PFSK-1 (cell line): ENCODE measurements around the gene MIA.

ENCODE experiments used
- POLR2AphosphoS5 ChIP-seq: IDR thresholded peaks from 2 replicates; pipeline ENCODE4 v1.6.1; 2012; ENCODE audit warnings: low read depth, mild to moderate bottlenecking, control low read depth, low read length, moderate library complexity
- SIN3A ChIP-seq: IDR thresholded peaks from 2 replicates; pipeline ENCODE4 v1.6.1; 2012; ENCODE audit warnings: mild to moderate bottlenecking, low read length, moderate library complexity, borderline replicate concordance; ENCODE audit not compliant: insufficient read depth
- TAF1 ChIP-seq: IDR thresholded peaks from 2 replicates; pipeline ENCODE4 v1.6.1; 2012; ENCODE audit warnings: low read length, control low read depth, borderline replicate concordance; ENCODE audit not compliant: insufficient read depth

DNA sequence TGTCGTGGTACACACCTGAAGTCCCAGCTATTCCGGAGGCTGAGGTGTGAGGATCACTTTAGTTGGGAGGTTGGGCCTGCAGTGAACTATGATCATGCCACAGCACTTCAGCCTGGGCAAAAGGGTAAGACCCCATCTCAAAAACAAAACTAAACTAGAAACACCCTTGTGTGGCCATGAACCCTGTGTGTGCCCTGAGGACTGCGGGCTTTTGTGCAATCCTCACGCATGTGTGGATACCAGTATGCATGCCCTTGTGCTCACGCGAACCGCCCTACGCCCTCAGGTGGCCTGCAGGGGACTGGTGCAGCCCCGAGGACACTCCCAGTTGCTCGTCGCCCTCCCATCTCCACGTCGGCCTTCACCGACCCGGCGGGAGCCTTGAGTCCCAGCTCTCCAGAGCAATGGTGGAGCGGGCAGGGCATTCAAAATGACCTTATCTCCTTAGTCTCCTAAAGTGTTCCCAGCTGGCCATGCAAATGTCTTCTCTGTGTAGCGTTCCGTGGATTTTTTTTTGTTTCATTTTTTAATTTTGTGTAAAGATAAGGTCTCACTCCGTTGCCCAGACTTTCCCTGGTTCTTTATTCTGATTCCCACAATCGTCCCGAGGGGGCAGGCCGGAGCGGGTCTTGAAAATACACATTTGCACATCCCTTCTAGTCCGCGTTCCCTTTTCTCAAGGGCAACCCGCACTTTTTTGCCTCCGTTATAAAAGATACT, 22.8 kb downstream of the MIA start:
- TF ChIP-seq TAF1 (no peak), POLR2AphosphoS5 (no peak), SIN3A (no peak)
